ENCODE measurements around the gene ADH5.
"Not testable (repeated sequence)": the region's sequence is repeated elsewhere in the genome, so short reads cannot be mapped to it uniquely, and the experiment has no call there.

ADH5 gene

GRCh38 chr4:99029852-99030251 is 58.7 kb downstream of the ADH5 start:
- no peak for DNase-seq

- no peak for DNase-seq
Observed at GRCh38 chr4:99029018-99029735, 59.4 kb downstream of the ADH5 start.

DNA sequence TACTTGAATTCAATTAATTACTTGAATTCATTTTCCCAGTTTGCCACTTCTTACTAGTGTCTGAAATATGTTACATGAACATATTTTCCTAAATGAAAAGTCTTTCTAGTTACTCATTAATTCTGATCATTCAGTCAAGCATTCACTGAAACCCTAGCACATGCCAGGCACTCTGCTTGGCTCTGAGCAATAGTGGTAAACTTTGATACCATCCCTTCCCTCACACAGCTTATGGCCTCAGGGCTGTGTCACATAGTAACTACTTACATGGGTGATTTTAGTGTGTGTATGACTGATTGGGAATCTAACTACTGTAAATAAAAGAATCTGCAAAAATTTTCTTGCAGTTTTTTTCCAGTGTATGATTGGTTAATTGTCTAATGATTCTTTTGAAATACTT is 60.4 kb downstream of the ADH5 start:
- DNase-seq = no peak

DNA sequence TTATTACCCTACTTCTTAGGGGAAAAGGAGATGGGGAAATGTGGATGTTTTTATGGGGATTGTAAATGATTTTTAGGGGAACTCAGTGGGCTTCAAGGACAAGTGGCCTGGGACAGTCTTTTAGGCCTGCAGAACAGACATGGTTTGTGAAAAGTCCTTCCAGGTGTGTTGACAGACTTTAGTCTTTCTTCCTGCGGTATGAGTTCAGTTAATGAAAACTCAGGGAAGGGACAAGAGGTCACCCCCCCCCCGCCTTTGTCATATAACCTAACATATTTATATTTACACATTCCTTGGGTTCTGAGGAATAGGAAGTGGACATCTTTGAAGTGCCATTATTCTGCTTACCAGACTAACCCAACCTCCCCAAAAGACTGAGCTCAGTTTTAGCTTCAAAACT is 61.3 kb downstream of the ADH5 start:
- DNase-seq = no peak

- DNase-seq = no peak
Observed at GRCh38 chr4:99025506-99025905, 63.1 kb downstream of the ADH5 start.

DNA sequence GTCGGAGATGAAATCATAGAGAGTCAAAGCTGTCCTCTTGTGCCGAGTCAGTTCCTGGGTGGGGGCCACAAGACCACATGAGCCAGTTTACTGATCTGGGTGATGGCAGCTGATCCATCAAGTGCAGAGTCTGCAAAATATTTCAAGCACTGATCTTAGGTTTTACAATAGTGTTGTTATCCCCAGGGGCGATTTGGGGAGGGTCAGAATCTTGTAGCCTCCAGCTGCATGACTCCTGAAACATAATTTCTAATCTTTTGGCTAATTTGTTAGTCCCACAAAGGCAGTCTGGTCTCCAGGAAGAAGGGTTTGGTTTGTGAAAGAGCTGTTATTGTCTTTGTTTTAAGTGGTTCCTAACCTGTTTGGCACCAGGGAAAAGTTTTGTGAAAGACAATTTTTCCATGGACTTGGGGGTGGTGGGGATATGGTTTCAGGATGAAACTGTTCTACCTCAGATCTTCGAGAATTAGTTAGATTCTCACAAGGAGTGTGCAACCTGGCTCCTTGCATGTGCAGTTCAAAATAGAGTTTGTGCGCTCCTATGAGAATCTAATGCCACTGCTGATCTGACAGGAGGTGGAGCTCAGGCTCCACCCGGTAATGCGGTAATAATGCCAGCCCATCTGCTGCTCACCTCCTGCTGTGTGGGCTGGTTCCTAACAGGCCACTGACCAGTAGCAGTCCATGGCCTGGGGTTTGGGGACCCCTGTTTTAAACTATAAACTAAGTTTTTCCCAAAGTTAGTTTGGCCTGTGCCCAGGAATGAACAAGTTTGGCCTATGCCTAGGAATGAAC is 63.9 kb downstream of the ADH5 start:
- no peak for DNase-seq

DNA sequence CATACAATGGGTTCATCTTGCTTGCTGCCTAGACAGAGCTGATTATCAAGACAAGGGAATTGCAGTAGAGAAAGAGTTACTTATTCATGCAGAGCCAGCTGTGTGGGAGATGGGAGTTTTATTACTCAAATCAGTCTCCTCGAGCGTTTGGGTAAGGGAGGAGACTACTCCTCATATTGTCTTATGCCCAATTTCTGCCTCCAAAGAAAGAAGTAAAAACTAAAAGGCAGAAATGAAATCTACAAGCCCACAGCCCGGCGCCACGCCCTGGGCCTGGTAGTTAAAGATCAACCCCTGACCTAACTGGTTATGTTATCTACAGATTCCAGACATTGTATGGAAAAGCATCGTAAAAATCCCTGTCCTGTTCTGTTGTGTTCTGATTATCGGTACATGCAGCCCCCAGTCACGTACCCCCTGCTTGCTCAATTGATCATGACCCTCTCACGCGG is 64.8 kb downstream of the ADH5 start:
- not testable (repeated sequence) for DNase-seq

- DNase-seq = no peak
Observed at GRCh38 chr4:99022566-99022965, 66.0 kb downstream of the ADH5 start.

GRCh38 chr4:99021386-99021785 is 67.2 kb downstream of the ADH5 start:
- DNase-seq = no peak

Data from hypothalamus (tissue), 51 donors.